Measurements from ENCODE around the gene UBE2V1. TPM values are rescaled to one million over a fixed set of nuclear protein-coding genes. Genes with fewer than 3 reads are reported as not detected.

UBE2V1 gene
- total and polyA plus RNA-seq, 2 of the 13 experiments (the other 11 are each of a cell fraction or from before 2014, with no cell fraction given), result 81.3 to 132 TPM

- peak; percentile 89 for TF ChIP-seq ZSCAN22 (CRISPR knock-in tag; IDR thresholded peaks at IDR 0.05)
- TF ChIP-seq ZNF101 (CRISPR knock-in tag; IDR thresholded peaks at IDR 0.05; ENCODE audit: borderline replicate concordance, low read depth), result peak; percentile 90
- peak; percentile 86; the same call in 1 of the 2 replicates for TF ChIP-seq ZNF430 (CRISPR knock-in tag; IDR thresholded peaks at IDR 0.05)
- peak; percentile 93; the same call in 1 of the 2 replicates for TF ChIP-seq KDM4B (CRISPR knock-in tag; IDR thresholded peaks at IDR 0.05)
- TF ChIP-seq ISL2 (CRISPR knock-in tag; IDR thresholded peaks at IDR 0.05), result peak; percentile 88
- peak; percentile 35 for TF ChIP-seq ZMYM3 (CRISPR knock-in tag; IDR thresholded peaks at IDR 0.05)
- TF ChIP-seq, protein P1, sequence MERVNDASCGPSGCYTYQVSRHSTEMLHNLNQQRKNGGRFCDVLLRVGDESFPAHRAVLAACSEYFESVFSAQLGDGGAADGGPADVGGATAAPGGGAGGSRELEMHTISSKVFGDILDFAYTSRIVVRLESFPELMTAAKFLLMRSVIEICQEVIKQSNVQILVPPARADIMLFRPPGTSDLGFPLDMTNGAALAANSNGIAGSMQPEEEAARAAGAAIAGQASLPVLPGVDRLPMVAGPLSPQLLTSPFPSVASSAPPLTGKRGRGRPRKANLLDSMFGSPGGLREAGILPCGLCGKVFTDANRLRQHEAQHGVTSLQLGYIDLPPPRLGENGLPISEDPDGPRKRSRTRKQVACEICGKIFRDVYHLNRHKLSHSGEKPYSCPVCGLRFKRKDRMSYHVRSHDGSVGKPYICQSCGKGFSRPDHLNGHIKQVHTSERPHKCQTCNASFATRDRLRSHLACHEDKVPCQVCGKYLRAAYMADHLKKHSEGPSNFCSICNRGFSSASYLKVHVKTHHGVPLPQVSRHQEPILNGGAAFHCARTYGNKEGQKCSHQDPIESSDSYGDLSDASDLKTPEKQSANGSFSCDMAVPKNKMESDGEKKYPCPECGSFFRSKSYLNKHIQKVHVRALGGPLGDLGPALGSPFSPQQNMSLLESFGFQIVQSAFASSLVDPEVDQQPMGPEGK (CRISPR knock-in tag; IDR thresholded peaks at IDR 0.05), result peak; percentile 27
- TF ChIP-seq, protein P2, sequence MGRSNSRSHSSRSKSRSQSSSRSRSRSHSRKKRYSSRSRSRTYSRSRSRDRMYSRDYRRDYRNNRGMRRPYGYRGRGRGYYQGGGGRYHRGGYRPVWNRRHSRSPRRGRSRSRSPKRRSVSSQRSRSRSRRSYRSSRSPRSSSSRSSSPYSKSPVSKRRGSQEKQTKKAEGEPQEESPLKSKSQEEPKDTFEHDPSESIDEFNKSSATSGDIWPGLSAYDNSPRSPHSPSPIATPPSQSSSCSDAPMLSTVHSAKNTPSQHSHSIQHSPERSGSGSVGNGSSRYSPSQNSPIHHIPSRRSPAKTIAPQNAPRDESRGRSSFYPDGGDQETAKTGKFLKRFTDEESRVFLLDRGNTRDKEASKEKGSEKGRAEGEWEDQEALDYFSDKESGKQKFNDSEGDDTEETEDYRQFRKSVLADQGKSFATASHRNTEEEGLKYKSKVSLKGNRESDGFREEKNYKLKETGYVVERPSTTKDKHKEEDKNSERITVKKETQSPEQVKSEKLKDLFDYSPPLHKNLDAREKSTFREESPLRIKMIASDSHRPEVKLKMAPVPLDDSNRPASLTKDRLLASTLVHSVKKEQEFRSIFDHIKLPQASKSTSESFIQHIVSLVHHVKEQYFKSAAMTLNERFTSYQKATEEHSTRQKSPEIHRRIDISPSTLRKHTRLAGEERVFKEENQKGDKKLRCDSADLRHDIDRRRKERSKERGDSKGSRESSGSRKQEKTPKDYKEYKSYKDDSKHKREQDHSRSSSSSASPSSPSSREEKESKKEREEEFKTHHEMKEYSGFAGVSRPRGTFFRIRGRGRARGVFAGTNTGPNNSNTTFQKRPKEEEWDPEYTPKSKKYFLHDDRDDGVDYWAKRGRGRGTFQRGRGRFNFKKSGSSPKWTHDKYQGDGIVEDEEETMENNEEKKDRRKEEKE (IDR thresholded peaks at IDR 0.05), result no peak
- TF ChIP-seq ZNF703 (CRISPR knock-in tag; IDR thresholded peaks at IDR 0.05; ENCODE audit: borderline replicate concordance), result peak; percentile 99
- 0 out of 2 replicates have a peak, but pooled peaks have one; percentile 57 for TF ChIP-seq ZNF878 (CRISPR knock-in tag; IDR thresholded peaks at IDR 0.05)
- TF ChIP-seq ARID5B (CRISPR knock-in tag; IDR thresholded peaks at IDR 0.05), result peak; percentile 75
- peak; percentile 99 for TF ChIP-seq RNF2 (conservative IDR thresholded peaks at IDR 0.05; ENCODE audit: low read depth)
- TF ChIP-seq, protein P3, sequence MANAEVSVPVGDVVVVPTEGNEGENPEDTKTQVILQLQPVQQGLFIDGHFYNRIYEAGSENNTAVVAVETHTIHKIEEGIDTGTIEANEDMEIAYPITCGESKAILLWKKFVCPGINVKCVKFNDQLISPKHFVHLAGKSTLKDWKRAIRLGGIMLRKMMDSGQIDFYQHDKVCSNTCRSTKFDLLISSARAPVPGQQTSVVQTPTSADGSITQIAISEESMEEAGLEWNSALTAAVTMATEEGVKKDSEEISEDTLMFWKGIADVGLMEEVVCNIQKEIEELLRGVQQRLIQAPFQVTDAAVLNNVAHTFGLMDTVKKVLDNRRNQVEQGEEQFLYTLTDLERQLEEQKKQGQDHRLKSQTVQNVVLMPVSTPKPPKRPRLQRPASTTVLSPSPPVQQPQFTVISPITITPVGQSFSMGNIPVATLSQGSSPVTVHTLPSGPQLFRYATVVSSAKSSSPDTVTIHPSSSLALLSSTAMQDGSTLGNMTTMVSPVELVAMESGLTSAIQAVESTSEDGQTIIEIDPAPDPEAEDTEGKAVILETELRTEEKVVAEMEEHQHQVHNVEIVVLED (CRISPR knock-in tag; IDR thresholded peaks at IDR 0.05; ENCODE audit: borderline replicate concordance), result peak; percentile 89
- TF ChIP-seq ELF4 (CRISPR knock-in tag; IDR thresholded peaks at IDR 0.05; ENCODE audit: borderline replicate concordance), result no peak
- peak; percentile 36; the same call in 1 of the 2 replicates for TF ChIP-seq HMG20A (CRISPR knock-in tag; IDR thresholded peaks at IDR 0.05; ENCODE audit: borderline replicate concordance)
- TF ChIP-seq SIX1 (CRISPR knock-in tag; IDR thresholded peaks at IDR 0.05; ENCODE audit: borderline replicate concordance), result no peak; the same call in 1 of the 2 replicates
- no peak; the same call in 1 of the 2 replicates for TF ChIP-seq HNF4A (CRISPR knock-in tag; IDR thresholded peaks at IDR 0.05)
- TF ChIP-seq ZNF543 (CRISPR knock-in tag; IDR thresholded peaks at IDR 0.05), result peak; percentile 97; the same call in 1 of the 2 replicates
Observed at GRCh38 chr20:50153500-50154377, 40.8 kb upstream of the UBE2V1 start, which contains the start of gene PEDS1 (continued).
